Measurements from ENCODE around the gene CACNA2D1. TPM values are rescaled to one million over a fixed set of nuclear protein-coding genes. Genes with fewer than 3 reads are reported as not detected.

The CACNA2D1 gene
- total RNA-seq, 3 donors from 2014 or later (not counting 1 experiment from before 2014, with no cell fraction given) = not detected

GRCh38 chr7:82029236-82029913 is 414.2 kb downstream of the CACNA2D1 start:
- Histone ChIP-seq H3K9me3 (ENCODE audit: control insufficient read depth, insufficient read depth, low read length) (no peaks in the 10 kb centered on the region), H3K4me3 (ENCODE audit: low read length) (no peak overlapping the region), H3K36me3 (ENCODE audit: control insufficient read depth, insufficient read depth, low read length) (no peaks in the 10 kb centered on the region), H3K27ac (ENCODE audit: low read length) (no peak overlapping the region), H3K4me1 (ENCODE audit: control insufficient read depth, insufficient read depth, low read length) (no peaks in the 10 kb centered on the region), H3K27me3 (ENCODE audit: control insufficient read depth, insufficient read depth, low read length) (no peaks in the 10 kb centered on the region)
- no peak for TF ChIP-seq CTCF (IDR thresholded peaks at IDR 0.05)
- 58% methylated on average over 1 of the region's 1 CpG for WGBS (ENCODE audit: insufficient coverage)
- DNase-seq (no peak), ATAC-seq (no peak)
- H3K27me3 Mint-ChIP-seq (ENCODE audit: low read depth in 2 of 2) = no peaks in the 10 kb centered on the region
- no peaks in the 10 kb centered on the region for H3K4me1 Mint-ChIP-seq
- intact Hi-C loops (cut with micrococcal nuclease) = no loop called here
- H3K4me3 Mint-ChIP-seq = no peak overlapping the region
- no peaks in the 10 kb centered on the region for H3K36me3 Mint-ChIP-seq
- no peak overlapping the region for H3K27ac Mint-ChIP-seq
- peaks cover 4 to 5% of the 10 kb centered on the region in 2 donors for H3K9me3 Mint-ChIP-seq

DNA sequence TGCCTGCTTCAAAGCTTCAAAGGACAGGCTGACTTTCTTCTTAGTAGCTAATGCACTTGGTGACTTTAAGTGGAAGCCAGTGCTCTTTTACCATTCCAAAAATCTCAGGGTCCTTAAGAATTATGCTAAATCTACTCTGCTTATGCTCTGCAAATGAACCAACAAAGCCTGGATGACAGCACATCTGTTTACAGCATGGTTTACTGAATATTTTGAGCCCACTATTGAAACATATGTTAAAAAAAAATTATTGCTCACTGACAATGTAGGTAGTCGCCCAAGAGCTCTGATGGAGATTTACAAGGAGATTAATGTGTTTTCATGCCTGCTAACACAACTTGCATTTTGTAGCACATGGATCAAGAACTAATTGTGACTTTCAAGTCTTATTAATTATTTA is 415.5 kb downstream of the CACNA2D1 start:
- H3K9me3 Mint-ChIP-seq = peaks cover 4 to 5% of the 10 kb centered on the region in 2 donors
- no peak overlapping the region for H3K27ac Mint-ChIP-seq
- H3K36me3 Mint-ChIP-seq = no peaks in the 10 kb centered on the region
- ATAC-seq = no peak
- no peaks in the 10 kb centered on the region for H3K36me3 ChIP-seq (ENCODE audit: control insufficient read depth, insufficient read depth, low read length)
- H3K4me1 Mint-ChIP-seq = no peaks in the 10 kb centered on the region
- no peaks in the 10 kb centered on the region for H3K27me3 Mint-ChIP-seq (ENCODE audit: low read depth in 2 of 2)
- 78% methylated on average over 1 of the region's 1 CpG for WGBS (ENCODE audit: insufficient coverage)
- no peaks in the 10 kb centered on the region for H3K4me1 ChIP-seq (ENCODE audit: control insufficient read depth, insufficient read depth, low read length)
- no peak overlapping the region for H3K27ac ChIP-seq (ENCODE audit: low read length)
- H3K9me3 ChIP-seq (ENCODE audit: control insufficient read depth, insufficient read depth, low read length) = no peaks in the 10 kb centered on the region
- intact Hi-C loops (cut with micrococcal nuclease) = no loop called here
- H3K27me3 ChIP-seq (ENCODE audit: control insufficient read depth, insufficient read depth, low read length) = no peaks in the 10 kb centered on the region
- no peak for DNase-seq
- no peak overlapping the region for H3K4me3 ChIP-seq (ENCODE audit: low read length)
- no peak for TF ChIP-seq CTCF (IDR thresholded peaks at IDR 0.05)
- no peak overlapping the region for H3K4me3 Mint-ChIP-seq

DNA sequence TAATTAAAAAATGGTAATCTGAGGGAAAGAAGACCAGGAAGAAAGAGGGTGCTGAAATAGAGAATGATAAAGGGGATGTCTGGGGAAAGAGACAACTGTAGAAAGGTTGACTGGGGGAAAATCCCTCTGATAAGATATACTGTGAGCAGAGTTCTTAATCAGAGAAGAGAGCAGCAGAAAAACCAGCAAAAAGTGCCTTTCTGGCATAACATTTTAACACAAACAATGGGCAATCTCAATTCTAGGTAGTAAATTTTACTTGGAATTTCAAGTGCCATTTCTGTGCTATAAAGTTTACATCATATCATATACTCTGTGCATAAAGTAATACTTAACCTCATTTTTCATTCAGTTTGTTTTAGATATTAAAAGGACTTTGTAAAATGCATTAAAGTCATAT is 421.9 kb downstream of the CACNA2D1 start:
- Mint-ChIP-seq H3K27me3 (ENCODE audit: low read depth in 2 of 2) (no peaks in the 10 kb centered on the region), H3K27ac (no peak overlapping the region), H3K4me3 (no peak overlapping the region), H3K4me1 (no peaks in the 10 kb centered on the region), H3K9me3 (no peaks in the 10 kb centered on the region), H3K36me3 (no peaks in the 10 kb centered on the region)
- TF ChIP-seq CTCF (IDR thresholded peaks at IDR 0.05) = no peak
- intact Hi-C loops (cut with micrococcal nuclease) = no loop called here
- Histone ChIP-seq H3K27me3 (ENCODE audit: control insufficient read depth, insufficient read depth, low read length) (no peaks in the 10 kb centered on the region), H3K4me1 (ENCODE audit: control insufficient read depth, insufficient read depth, low read length) (no peaks in the 10 kb centered on the region), H3K9me3 (ENCODE audit: control insufficient read depth, insufficient read depth, low read length) (no peaks in the 10 kb centered on the region), H3K27ac (ENCODE audit: low read length) (no peak overlapping the region), H3K36me3 (ENCODE audit: control insufficient read depth, insufficient read depth, low read length) (no peaks in the 10 kb centered on the region), H3K4me3 (ENCODE audit: low read length) (no peak overlapping the region)
- DNase-seq = no peak
- ATAC-seq = no peak

DNA sequence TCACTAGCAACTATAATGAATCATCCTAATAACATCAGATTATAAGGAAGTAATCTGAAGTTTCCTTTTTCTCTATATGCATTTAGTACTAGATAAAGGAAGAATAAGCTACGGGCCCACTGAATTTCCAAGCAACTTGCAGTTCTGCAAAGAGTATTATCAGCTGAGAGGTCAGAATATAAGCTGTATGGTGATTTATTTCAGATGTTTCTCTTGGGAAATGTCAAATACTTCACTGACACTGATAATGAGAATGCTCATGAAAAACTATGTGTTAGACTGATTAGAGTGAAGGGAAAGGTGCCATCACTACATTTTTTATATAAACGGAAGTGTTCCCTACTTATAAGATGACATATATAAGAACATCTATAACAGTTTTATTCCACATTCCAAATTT is 422.5 kb downstream of the CACNA2D1 start:
- Mint-ChIP-seq H3K4me3 (no peak overlapping the region), H3K27ac (no peak overlapping the region), H3K9me3 (no peaks in the 10 kb centered on the region), H3K36me3 (no peaks in the 10 kb centered on the region), H3K4me1 (no peaks in the 10 kb centered on the region), H3K27me3 (ENCODE audit: low read depth in 2 of 2) (no peaks in the 10 kb centered on the region)
- no peak for ATAC-seq
- no peak overlapping the region for H3K27ac ChIP-seq (ENCODE audit: low read length)
- intact Hi-C loops (cut with micrococcal nuclease) = no loop called here
- H3K36me3 ChIP-seq (ENCODE audit: control insufficient read depth, insufficient read depth, low read length) = no peaks in the 10 kb centered on the region
- H3K9me3 ChIP-seq (ENCODE audit: control insufficient read depth, insufficient read depth, low read length) = no peaks in the 10 kb centered on the region
- H3K4me1 ChIP-seq (ENCODE audit: control insufficient read depth, insufficient read depth, low read length) = no peaks in the 10 kb centered on the region
- WGBS (ENCODE audit: insufficient coverage) = 71% methylated on average over 1 of the region's 2 CpGs
- no peaks in the 10 kb centered on the region for H3K27me3 ChIP-seq (ENCODE audit: control insufficient read depth, insufficient read depth, low read length)
- TF ChIP-seq CTCF (IDR thresholded peaks at IDR 0.05) = no peak
- H3K4me3 ChIP-seq (ENCODE audit: low read length) = no peak overlapping the region
- no peak for DNase-seq
